NCI-H345 (cell line): ENCODE data around the gene WWC2.

Source experiments
- DNase-seq: peaks from one replicate; lab custom pipeline; 2025; lab: John Stamatoyannopoulos, UW

Gene WWC2

GRCh38 chr4:183354219-183354618 is 255.2 kb downstream of the WWC2 start:
- DNase-seq, result peak; percentile 67

- DNase-seq, result no peak
Measured at GRCh38 chr4:183355405-183355804, 256.3 kb downstream of the WWC2 start.

- DNase-seq, result no peak
Measured at GRCh38 chr4:183356173-183356830, 257.2 kb downstream of the WWC2 start.

- DNase-seq, result peak; percentile 41
Measured at GRCh38 chr4:183356931-183357675, 258.0 kb downstream of the WWC2 start.

- DNase-seq, result no peak
Measured at GRCh38 chr4:183358215-183358755, 259.2 kb downstream of the WWC2 start.

- no peak for DNase-seq
Measured at GRCh38 chr4:183360161-183360919, 261.3 kb downstream of the WWC2 start.

- DNase-seq, result no peak
Measured at GRCh38 chr4:183362036-183362435, 263.0 kb downstream of the WWC2 start.

GRCh38 chr4:183362916-183363542 is 264.0 kb downstream of the WWC2 start:
- no peak for DNase-seq

- DNase-seq, result no peak
Measured at GRCh38 chr4:183364025-183364424, 265.0 kb downstream of the WWC2 start.

- no peak for DNase-seq
Measured at GRCh38 chr4:183366206-183366835, 267.3 kb downstream of the WWC2 start.

- DNase-seq, result no peak
Measured at GRCh38 chr4:183369073-183369472, 270.0 kb downstream of the WWC2 start.
